NCI-H82 (cell line): ENCODE measurements around the gene ZNF385A.
A peak's percentile ranks its signal among the peaks of the same experiment; 100 is the strongest.

Experiments used
- DNase-seq: peaks from one replicate; lab custom pipeline; 2025; lab: John Stamatoyannopoulos, UW

ZNF385A gene

DNA sequence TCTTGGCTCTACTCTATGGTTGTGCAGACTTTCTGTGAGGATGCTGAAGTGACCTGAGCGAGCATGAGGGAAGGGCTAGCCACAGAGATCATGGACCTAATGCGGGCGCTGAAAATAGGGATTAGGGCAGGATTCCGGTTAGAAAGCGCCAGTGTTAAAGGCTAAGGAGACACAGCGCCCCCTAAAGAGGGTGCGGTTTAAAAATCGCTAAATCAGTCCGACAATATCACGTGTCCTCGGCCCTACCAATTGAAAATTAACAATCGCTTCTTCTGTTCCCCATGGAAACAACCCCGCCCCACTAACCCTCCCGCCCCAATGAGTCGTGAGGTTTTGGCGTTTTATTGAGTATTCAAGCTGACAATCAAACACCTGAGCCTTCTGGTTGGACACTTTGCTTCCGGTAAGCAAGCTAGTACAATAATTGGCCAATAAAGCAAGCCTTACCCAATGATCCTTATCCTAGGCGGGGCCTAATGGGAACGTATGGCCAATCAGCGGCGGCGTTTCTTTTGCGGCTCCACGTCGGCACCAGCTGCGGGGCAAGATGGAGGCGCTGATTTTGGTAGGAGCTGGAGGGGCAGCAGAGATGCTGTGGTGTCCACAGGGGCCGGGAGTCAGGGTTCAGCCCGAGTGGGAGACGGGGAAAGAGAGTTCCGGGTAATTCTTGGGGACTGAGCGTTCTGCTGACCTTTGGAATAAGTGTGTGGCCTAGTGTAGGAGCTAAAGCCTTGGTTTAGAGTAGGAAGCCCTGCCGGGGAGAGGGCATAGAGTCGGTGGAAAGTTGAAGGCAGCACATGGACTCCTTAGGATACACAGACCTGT lies 59.7 kb downstream of the ZNF385A start, which contains the start of gene COPZ1:
TSS of gene COPZ1 (plus strand) at position 515 of the 825 bp plus-strand sequence. CDS start at position 548, 33 bp downstream.
- peak; percentile 100 for DNase-seq

DNA sequence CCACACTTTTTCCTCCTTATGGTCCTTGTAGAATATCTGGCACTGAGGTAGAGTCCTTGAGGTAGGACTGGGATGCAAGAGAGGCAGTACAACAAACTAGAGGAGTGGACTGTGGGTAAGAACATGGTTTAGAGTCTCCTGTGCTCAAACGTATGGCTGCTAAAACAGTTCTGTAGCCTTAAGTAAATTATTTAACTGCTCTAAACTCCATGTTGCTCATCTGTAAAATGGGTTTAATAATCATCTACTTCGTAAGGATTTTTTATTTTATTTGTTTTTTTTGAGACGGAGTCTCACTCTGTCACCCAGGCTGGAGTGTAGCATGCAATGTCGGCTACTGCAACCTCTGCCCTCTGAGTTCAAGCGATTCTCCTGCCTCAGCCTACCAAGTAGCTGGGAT lies 63.2 kb downstream of the ZNF385A start:
- no peak for DNase-seq
